ENCODE measurements around the gene CER1.

The CER1 gene

GRCh38 chr9:14750821-14751220 is 28.3 kb upstream of the CER1 start:
- H3K27me3 ChIP-seq (ENCODE audit: control insufficient read depth, low read length) = peaks cover 10% of the 10 kb centered on the region; the same call in 1 of the 2 replicates
- H3K36me3 ChIP-seq (ENCODE audit: control insufficient read depth, low read length) = no peaks in the 10 kb centered on the region
- TF ChIP-seq CTCF (IDR thresholded peaks at IDR 0.05; ENCODE audit: low read depth, low read length, poor library complexity, severe bottlenecking) (no peak), EZH2phosphoT487 (IDR thresholded peaks at IDR 0.05; ENCODE audit: borderline replicate concordance, low read length) (no peak)
- H4K20me1 ChIP-seq (ENCODE audit: control insufficient read depth, insufficient read depth, low read depth, low read length) = no peaks in the 10 kb centered on the region
- H3K4me2 ChIP-seq (ENCODE audit: low read length) = no peak overlapping the region
- H3K79me2 ChIP-seq (ENCODE audit: control insufficient read depth, low read length) = no peaks in the 10 kb centered on the region
- H3K9me2 ChIP-seq (replicated peaks; ENCODE audit: control insufficient read depth, low read length) = no peaks in the 10 kb centered on the region
- no peaks in the 10 kb centered on the region for H3F3A ChIP-seq (ENCODE audit: control insufficient read depth, insufficient read depth)
- no peak overlapping the region for H3K27ac ChIP-seq (ENCODE audit: low read depth, low read length)
- H3K4me1 ChIP-seq (ENCODE audit: control insufficient read depth, low read length) = no peaks in the 10 kb centered on the region
- H3K4me3 ChIP-seq (ENCODE audit: low read length) = no peak overlapping the region
- H3K9me3 ChIP-seq (ENCODE audit: control insufficient read depth, insufficient read depth, low read length) = no peaks in the 10 kb centered on the region

GRCh38 chr9:14749741-14750211 is 27.2 kb upstream of the CER1 start:
- Histone ChIP-seq H3K27me3 (ENCODE audit: control insufficient read depth, low read length) (peaks cover 7% of the 10 kb centered on the region; the same call in 1 of the 2 replicates), H3K9me3 (ENCODE audit: control insufficient read depth, insufficient read depth, low read length) (no peaks in the 10 kb centered on the region), H3K36me3 (ENCODE audit: control insufficient read depth, low read length) (no peaks in the 10 kb centered on the region), H3K4me3 (ENCODE audit: low read length) (no peak overlapping the region), H3F3A (ENCODE audit: control insufficient read depth, insufficient read depth) (no peaks in the 10 kb centered on the region), H3K4me2 (ENCODE audit: low read length) (no peak overlapping the region), H3K27ac (ENCODE audit: low read depth, low read length) (no peak overlapping the region), H3K9me2 (replicated peaks; ENCODE audit: control insufficient read depth, low read length) (no peaks in the 10 kb centered on the region), H3K79me2 (ENCODE audit: control insufficient read depth, low read length) (no peaks in the 10 kb centered on the region), H3K4me1 (ENCODE audit: control insufficient read depth, low read length) (no peaks in the 10 kb centered on the region), H4K20me1 (ENCODE audit: control insufficient read depth, insufficient read depth, low read depth, low read length) (no peaks in the 10 kb centered on the region)
- TF ChIP-seq EZH2phosphoT487 (IDR thresholded peaks at IDR 0.05; ENCODE audit: borderline replicate concordance, low read length) (no peak), CTCF (IDR thresholded peaks at IDR 0.05; ENCODE audit: low read depth, low read length, poor library complexity, severe bottlenecking) (no peak)

GRCh38 chr9:14748373-14748772 is 25.8 kb upstream of the CER1 start:
- peaks cover 7% of the 10 kb centered on the region; the same call in 1 of the 2 replicates for H3K27me3 ChIP-seq (ENCODE audit: control insufficient read depth, low read length)

More at GRCh38 chr9:14748373-14748772, 25.8 kb upstream of the CER1 start:
- Histone ChIP-seq H3F3A (ENCODE audit: control insufficient read depth, insufficient read depth) (no peaks in the 10 kb centered on the region), H3K79me2 (ENCODE audit: control insufficient read depth, low read length) (no peaks in the 10 kb centered on the region), H3K27ac (ENCODE audit: low read depth, low read length) (no peak overlapping the region), H3K4me3 (ENCODE audit: low read length) (no peak overlapping the region), H4K20me1 (ENCODE audit: control insufficient read depth, insufficient read depth, low read depth, low read length) (no peaks in the 10 kb centered on the region), H3K9me3 (ENCODE audit: control insufficient read depth, insufficient read depth, low read length) (no peaks in the 10 kb centered on the region), H3K36me3 (ENCODE audit: control insufficient read depth, low read length) (no peaks in the 10 kb centered on the region), H3K9me2 (replicated peaks; ENCODE audit: control insufficient read depth, low read length) (no peaks in the 10 kb centered on the region), H3K4me2 (ENCODE audit: low read length) (no peak overlapping the region), H3K4me1 (ENCODE audit: control insufficient read depth, low read length) (no peaks in the 10 kb centered on the region)
- no peak for TF ChIP-seq CTCF (IDR thresholded peaks at IDR 0.05; ENCODE audit: low read depth, low read length, poor library complexity, severe bottlenecking)
- no peak for TF ChIP-seq EZH2phosphoT487 (IDR thresholded peaks at IDR 0.05; ENCODE audit: borderline replicate concordance, low read length)
